ENCODE data around the gene BIRC7. TPM values are rescaled to one million over a fixed set of nuclear protein-coding genes. Genes with fewer than 3 reads are reported as not detected.

BIRC7 gene
- total RNA-seq, 5 donors from 2014 or later (not counting 1 experiment from before 2014, with no cell fraction given) = not detected

GRCh38 chr20:63205896-63206295, 29.8 kb upstream of the BIRC7 start:
- H3K27ac Mint-ChIP-seq = no peak overlapping the region
- POLR2A ChIA-PET = interaction anchor here in 1 of 2 donors (0.6 kb wide), 1 partner anchor 158 kb away, joined by 5 read pairs; no protein-coding TSS in a partner anchor
- H3K4me3 Mint-ChIP-seq = no peak overlapping the region

GRCh38 chr20:63206878-63207277, 28.8 kb upstream of the BIRC7 start:
- DNase-seq (no peak), ATAC-seq (replicated peaks in 1 of 4) (no peak)
- Histone ChIP-seq H3K4me1 (ENCODE audit: control insufficient read depth in 1 of 2, extremely low read depth in 1 of 2, insufficient read depth in 2 of 2, low read length in 2 of 2) (peaks cover 0 to 22% of the 10 kb centered on the region in 2 experiments), H3K27me3 (replicated peaks in 1 of 2; ENCODE audit: control insufficient read depth in 2 of 2, extremely low read depth in 1 of 2, insufficient read depth in 2 of 2, low read length in 1 of 2) (no peaks in the 10 kb centered on the region), H3K4me3 (ENCODE audit: control insufficient read depth in 1 of 2, extremely low read depth in 1 of 2, low read length in 1 of 2) (no peak overlapping the region), H3K27ac (ENCODE audit: low read length) (no peak overlapping the region), H3K36me3 (ENCODE audit: control insufficient read depth in 2 of 2, extremely low read depth in 1 of 2, insufficient read depth in 1 of 2, low read length in 1 of 2) (peaks cover 25 to 86% of the 10 kb centered on the region in 2 donors), H3K9me3 (no peaks in the 10 kb centered on the region)
- ChIA-PET POLR2A (no interaction called here), CTCF (no interaction called here)
- Mint-ChIP-seq H3K27ac (no peak overlapping the region), H3K9me3 (no peaks in the 10 kb centered on the region), H3K27me3 (no peaks in the 10 kb centered on the region), H3K4me1 (peaks cover 41 to 47% (median 44%) of the 10 kb centered on the region in 3 donors), H3K36me3 (peaks cover 45% of the 10 kb centered on the region), H3K4me3 (no peak overlapping the region)
- 96% methylated on average over 5 of the region's 11 CpGs for WGBS (ENCODE audit: insufficient coverage)

More at GRCh38 chr20:63205896-63206295, 29.8 kb upstream of the BIRC7 start:
- Mint-ChIP-seq H3K4me1 (peaks cover 34 to 51% (median 39%) of the 10 kb centered on the region in 3 donors), H3K36me3 (peaks cover 52% of the 10 kb centered on the region), H3K27me3 (no peaks in the 10 kb centered on the region), H3K9me3 (no peaks in the 10 kb centered on the region)
- 91% methylated on average over 4 of the region's 10 CpGs for WGBS (ENCODE audit: insufficient coverage)
- no peak for DNase-seq
- H3K9me3 ChIP-seq = no peaks in the 10 kb centered on the region
- peaks cover 0 to 13% of the 10 kb centered on the region in 2 experiments for H3K4me1 ChIP-seq (ENCODE audit: control insufficient read depth in 1 of 2, extremely low read depth in 1 of 2, insufficient read depth in 2 of 2, low read length in 2 of 2)
- H3K4me3 ChIP-seq (ENCODE audit: control insufficient read depth in 1 of 2, extremely low read depth in 1 of 2, low read length in 1 of 2) = no peak overlapping the region
- no peak overlapping the region for H3K27ac ChIP-seq (ENCODE audit: low read length)
- CTCF ChIA-PET = interaction anchor here in 1 of 2 donors (0.6 kb wide), 1 partner anchor 18 kb away, joined by 7 read pairs; no protein-coding TSS in a partner anchor
- H3K27me3 ChIP-seq (replicated peaks in 1 of 2; ENCODE audit: control insufficient read depth in 2 of 2, extremely low read depth in 1 of 2, insufficient read depth in 2 of 2, low read length in 1 of 2) = no peaks in the 10 kb centered on the region
- no peak for ATAC-seq (replicated peaks in 1 of 4)
- H3K36me3 ChIP-seq (ENCODE audit: control insufficient read depth in 2 of 2, extremely low read depth in 1 of 2, insufficient read depth in 1 of 2, low read length in 1 of 2) = peaks cover 25 to 90% of the 10 kb centered on the region in 2 donors

- Histone ChIP-seq H3K27ac (ENCODE audit: low read length) (no peak overlapping the region), H3K4me3 (ENCODE audit: control insufficient read depth in 1 of 2, extremely low read depth in 1 of 2, low read length in 1 of 2) (no peak overlapping the region), H3K4me1 (ENCODE audit: control insufficient read depth in 1 of 2, extremely low read depth in 1 of 2, insufficient read depth in 2 of 2, low read length in 2 of 2) (peaks cover 0 to 38% of the 10 kb centered on the region in 2 experiments), H3K9me3 (no peaks in the 10 kb centered on the region), H3K36me3 (ENCODE audit: control insufficient read depth in 2 of 2, extremely low read depth in 1 of 2, insufficient read depth in 1 of 2, low read length in 1 of 2) (peaks cover 21 to 86% of the 10 kb centered on the region in 2 donors), H3K27me3 (replicated peaks in 1 of 2; ENCODE audit: control insufficient read depth in 2 of 2, extremely low read depth in 1 of 2, insufficient read depth in 2 of 2, low read length in 1 of 2) (no peaks in the 10 kb centered on the region)
- H3K36me3 Mint-ChIP-seq = peaks cover 53% of the 10 kb centered on the region
- no peak overlapping the region for H3K4me3 Mint-ChIP-seq
- CTCF ChIA-PET = no interaction called here
- DNase-seq (no peak), ATAC-seq (replicated peaks in 1 of 4) (no peak)
- no peak overlapping the region for H3K27ac Mint-ChIP-seq
- no peaks in the 10 kb centered on the region for H3K27me3 Mint-ChIP-seq
- peaks cover 55 to 59% (median 56%) of the 10 kb centered on the region in 3 donors for H3K4me1 Mint-ChIP-seq
- POLR2A ChIA-PET = no interaction called here
- WGBS (ENCODE audit: insufficient coverage) = 97% methylated on average over 4 of the region's 6 CpGs
- H3K9me3 Mint-ChIP-seq = no peaks in the 10 kb centered on the region
These were observed 27.3 kb upstream of the BIRC7 start for GRCh38 chr20:63208346-63208909.

- Mint-ChIP-seq H3K36me3 (peaks cover 57% of the 10 kb centered on the region), H3K4me1 (peaks cover 71 to 73% (median 72%) of the 10 kb centered on the region in 3 donors), H3K9me3 (no peaks in the 10 kb centered on the region), H3K4me3 (no peak overlapping the region), H3K27ac (no peak overlapping the region), H3K27me3 (no peaks in the 10 kb centered on the region)
- ATAC-seq (replicated peaks in 1 of 4) (no peak), DNase-seq (no peak)
- no peak overlapping the region for H3K27ac ChIP-seq (ENCODE audit: low read length)
- H3K9me3 ChIP-seq = no peaks in the 10 kb centered on the region
- H3K27me3 ChIP-seq (replicated peaks in 1 of 2; ENCODE audit: control insufficient read depth in 2 of 2, extremely low read depth in 1 of 2, insufficient read depth in 2 of 2, low read length in 1 of 2) = no peaks in the 10 kb centered on the region
- no peak overlapping the region for H3K4me3 ChIP-seq (ENCODE audit: control insufficient read depth in 1 of 2, extremely low read depth in 1 of 2, low read length in 1 of 2)
- ChIA-PET CTCF (no interaction called here), POLR2A (no interaction called here)
- peaks cover 19 to 81% of the 10 kb centered on the region in 2 donors for H3K36me3 ChIP-seq (ENCODE audit: control insufficient read depth in 2 of 2, extremely low read depth in 1 of 2, insufficient read depth in 1 of 2, low read length in 1 of 2)
- 92% methylated on average over 6 of the region's 11 CpGs for WGBS (ENCODE audit: insufficient coverage)
- peaks cover 7 to 47% of the 10 kb centered on the region in 2 experiments for H3K4me1 ChIP-seq (ENCODE audit: control insufficient read depth in 1 of 2, extremely low read depth in 1 of 2, insufficient read depth in 2 of 2, low read length in 2 of 2)
These were observed 25.6 kb upstream of the BIRC7 start for GRCh38 chr20:63210011-63210605.

- no peaks in the 10 kb centered on the region for H3K9me3 Mint-ChIP-seq
- H3K36me3 Mint-ChIP-seq = peaks cover 45% of the 10 kb centered on the region
- Histone ChIP-seq H3K36me3 (ENCODE audit: control insufficient read depth in 2 of 2, extremely low read depth in 1 of 2, insufficient read depth in 1 of 2, low read length in 1 of 2) (peaks cover 13 to 64% of the 10 kb centered on the region in 2 donors), H3K4me1 (ENCODE audit: control insufficient read depth in 1 of 2, extremely low read depth in 1 of 2, insufficient read depth in 2 of 2, low read length in 2 of 2) (peaks cover 9 to 62% of the 10 kb centered on the region in 2 experiments), H3K4me3 (ENCODE audit: control insufficient read depth in 1 of 2, extremely low read depth in 1 of 2, low read length in 1 of 2) (no peak overlapping the region), H3K27ac (ENCODE audit: low read length) (no peak overlapping the region), H3K27me3 (replicated peaks in 1 of 2; ENCODE audit: control insufficient read depth in 2 of 2, extremely low read depth in 1 of 2, insufficient read depth in 2 of 2, low read length in 1 of 2) (no peaks in the 10 kb centered on the region), H3K9me3 (no peaks in the 10 kb centered on the region)
- H3K4me1 Mint-ChIP-seq = peaks cover 68 to 73% (median 68%) of the 10 kb centered on the region in 3 donors
- 94% methylated on average over 2 of the region's 5 CpGs for WGBS (ENCODE audit: insufficient coverage)
- peak overlapping the region in 1 of 2 donors; percentile 16 for H3K27ac Mint-ChIP-seq
- ATAC-seq (replicated peaks in 1 of 4) (no peak), DNase-seq (no peak)
- ChIA-PET CTCF (interaction anchor here in 1 of 2 donors (0.9 kb wide), 1 partner anchor 12 kb away, joined by 4 read pairs; no protein-coding TSS in a partner anchor), POLR2A (no interaction called here)
- H3K27me3 Mint-ChIP-seq = no peaks in the 10 kb centered on the region
- peak overlapping the region in 2 of 3 donors; percentile 21 to 47 for H3K4me3 Mint-ChIP-seq
These were observed 23.3 kb upstream of the BIRC7 start for GRCh38 chr20:63212393-63212730.

- H3K36me3 Mint-ChIP-seq = peaks cover 44% of the 10 kb centered on the region
- ATAC-seq (replicated peaks in 1 of 4) = no peak
These were observed 22.9 kb upstream of the BIRC7 start for GRCh38 chr20:63212792-63213191.

More at GRCh38 chr20:63212792-63213191, 22.9 kb upstream of the BIRC7 start:
- peak overlapping the region in 1 of 3 donors; percentile 24 for H3K4me3 Mint-ChIP-seq
- Histone ChIP-seq H3K36me3 (ENCODE audit: control insufficient read depth in 2 of 2, extremely low read depth in 1 of 2, insufficient read depth in 1 of 2, low read length in 1 of 2) (peaks cover 11 to 61% of the 10 kb centered on the region in 2 donors), H3K4me3 (ENCODE audit: control insufficient read depth in 1 of 2, extremely low read depth in 1 of 2, low read length in 1 of 2) (no peak overlapping the region), H3K27ac (ENCODE audit: low read length) (no peak overlapping the region), H3K4me1 (ENCODE audit: control insufficient read depth in 1 of 2, extremely low read depth in 1 of 2, insufficient read depth in 2 of 2, low read length in 2 of 2) (peaks cover 9 to 63% of the 10 kb centered on the region in 2 experiments), H3K27me3 (replicated peaks in 1 of 2; ENCODE audit: control insufficient read depth in 2 of 2, extremely low read depth in 1 of 2, insufficient read depth in 2 of 2, low read length in 1 of 2) (no peaks in the 10 kb centered on the region), H3K9me3 (no peaks in the 10 kb centered on the region)
- ChIA-PET POLR2A (no interaction called here), CTCF (interaction anchor here in 1 of 2 donors (0.9 kb wide), 1 partner anchor 11 kb away, joined by 4 read pairs; no protein-coding TSS in a partner anchor)
- no peaks in the 10 kb centered on the region for H3K27me3 Mint-ChIP-seq
- 88% methylated on average over 1 of the region's 5 CpGs for WGBS (ENCODE audit: insufficient coverage)
- H3K9me3 Mint-ChIP-seq = no peaks in the 10 kb centered on the region
- H3K4me1 Mint-ChIP-seq = peaks cover 66 to 72% (median 68%) of the 10 kb centered on the region in 3 donors
- no peak for DNase-seq
- peak overlapping the region in 1 of 2 donors; percentile 4 for H3K27ac Mint-ChIP-seq
